H9 (cell line): Measurements from ENCODE around the gene PTGER4. TPM values are rescaled to one million over a fixed set of nuclear protein-coding genes. Genes with fewer than 3 reads are reported as not detected.

Experiments
- DNase-seq: peaks from one replicate; pipeline ENCODE4 v3.0.0-alpha.2; 2017
- H2AFZ ChIP-seq: one replicate; pipeline ENCODE4 v1.6.1; 2013; ENCODE audit warnings: mild to moderate bottlenecking, low read length, control low read depth, moderate library complexity
- H2AK5ac ChIP-seq: 2 replicates; pipeline ENCODE4 v1.6.1; 2013; ENCODE audit warnings: low read length, control low read depth, mixed read lengths; ENCODE audit not compliant: insufficient read length
- H2BK120ac ChIP-seq: one replicate; pipeline ENCODE4 v1.6.1; 2013; ENCODE audit warnings: low read depth, mild to moderate bottlenecking, low read length, control low read depth, inconsistent platforms; ENCODE audit not compliant: poor library complexity, severe bottlenecking
- H2BK12ac ChIP-seq: 2 replicates; pipeline ENCODE4 v1.6.1; 2013; ENCODE audit warnings: low read length, control low read depth, mixed read lengths, low read depth; ENCODE audit not compliant: insufficient read length
- H2BK15ac ChIP-seq: 2 replicates; pipeline ENCODE4 v1.6.1; 2013; ENCODE audit warnings: low read depth, low read length, control low read depth
- H2BK20ac ChIP-seq: one replicate; pipeline ENCODE4 v1.6.1; 2013; ENCODE audit warnings: low read depth, mild to moderate bottlenecking, low read length, control low read depth, inconsistent platforms; ENCODE audit not compliant: poor library complexity, severe bottlenecking
- H2BK5ac ChIP-seq: 2 replicates; pipeline ENCODE4 v1.6.1; 2013; ENCODE audit warnings: low read length, control low read depth, mixed read lengths; ENCODE audit not compliant: insufficient read length
- H3K14ac ChIP-seq: 2 replicates; pipeline ENCODE4 v1.6.1; 2013; ENCODE audit warnings: low read length, control low read depth; ENCODE audit not compliant: insufficient read depth
- H3K18ac ChIP-seq: 2 replicates; pipeline ENCODE4 v1.6.1; 2013; ENCODE audit warnings: low read depth, mild to moderate bottlenecking, mixed read lengths, low read length, control low read depth; ENCODE audit not compliant: insufficient read length
- H3K23ac ChIP-seq: 2 replicates; pipeline ENCODE4 v1.6.1; 2013; ENCODE audit warnings: low read length, control low read depth, mixed read lengths, low read depth; ENCODE audit not compliant: insufficient read length
- H3K23me2 ChIP-seq: 2 replicates; pipeline ENCODE4 v1.6.1; 2013; ENCODE audit warnings: low read depth, mild to moderate bottlenecking, mixed read lengths, low read length, control low read depth; ENCODE audit not compliant: insufficient read length, poor library complexity, severe bottlenecking
- H3K27ac ChIP-seq: 2 replicates; pipeline ENCODE4 v1.5.1; 2013; ENCODE audit warnings: low read length, control low read depth, mixed read lengths, low read depth; ENCODE audit not compliant: insufficient read length
- H3K27me3 ChIP-seq: 2 replicates; pipeline ENCODE4 v1.6.1; 2013; ENCODE audit warnings: low read length, control low read depth, inconsistent platforms; ENCODE audit not compliant: insufficient read depth
- H3K4ac ChIP-seq: 2 replicates; pipeline ENCODE4 v1.6.1; 2013; ENCODE audit warnings: low read depth, mild to moderate bottlenecking, control low read depth, inconsistent platforms, low read length, moderate library complexity
- H3K4me1 ChIP-seq: 2 replicates; pipeline ENCODE4 v1.6.1; 2013; ENCODE audit warnings: low read length, control low read depth, inconsistent platforms; ENCODE audit not compliant: insufficient read depth
- H3K4me2 ChIP-seq: 2 replicates; pipeline ENCODE4 v1.6.1; 2013; ENCODE audit warnings: low read length, control low read depth, mixed read lengths; ENCODE audit not compliant: insufficient read length, insufficient read depth
- H3K56ac ChIP-seq: 2 replicates; pipeline ENCODE4 v1.6.1; 2013; ENCODE audit warnings: low read depth, mild to moderate bottlenecking, mixed read lengths, low read length, control low read depth; ENCODE audit not compliant: insufficient read length
- H3K79me1 ChIP-seq: 2 replicates; pipeline ENCODE4 v1.6.1; 2013; ENCODE audit warnings: low read depth, mild to moderate bottlenecking, moderate library complexity, low read length, control low read depth, inconsistent platforms; ENCODE audit not compliant: insufficient read depth, poor library complexity, severe bottlenecking
- H3K79me2 ChIP-seq: 2 replicates; pipeline ENCODE4 v1.6.1; 2013; ENCODE audit warnings: low read length, control low read depth, inconsistent platforms; ENCODE audit not compliant: insufficient read depth
- H3K9ac ChIP-seq: 2 replicates; pipeline ENCODE4 v1.6.1; 2013; ENCODE audit warnings: low read length, control low read depth, mixed read lengths; ENCODE audit not compliant: insufficient read length; ENCODE audit errors: extremely low read depth
- H3K9me3 ChIP-seq: one replicate; pipeline ENCODE4 v1.6.1; 2013; ENCODE audit warnings: low read depth, low read length, inconsistent platforms; ENCODE audit not compliant: control insufficient read depth
- H3T11ph ChIP-seq: one replicate; pipeline ENCODE4 v1.6.1; 2013; ENCODE audit warnings: mild to moderate bottlenecking, low read length, control low read depth, inconsistent platforms
- H4K20me1 ChIP-seq: one replicate; pipeline ENCODE4 v1.6.1; 2013; ENCODE audit not compliant: control insufficient read depth, insufficient read length, insufficient read depth
- H4K5ac ChIP-seq: 2 replicates; pipeline ENCODE4 v1.6.1; 2013; ENCODE audit warnings: low read depth, mild to moderate bottlenecking, mixed read lengths, low read length, control low read depth; ENCODE audit not compliant: insufficient read length
- H4K8ac ChIP-seq: replicated peaks from 2 replicates; pipeline ENCODE4 v1.6.1; 2013; ENCODE audit warnings: low read length, control low read depth, mixed read lengths, low read depth; ENCODE audit not compliant: insufficient read length
- H4K91ac ChIP-seq: 2 replicates; pipeline ENCODE4 v1.6.1; 2013; ENCODE audit warnings: low read depth, mild to moderate bottlenecking, moderate library complexity, mixed read lengths, low read length, control low read depth; ENCODE audit not compliant: insufficient read length
- H3K27ac Mint-ChIP-seq, 3 experiments: 2 replicates in 2 of 3; 3 replicates in 1 of 3; pipeline ENCODE4 v1.8.0; 2020 to 2021; ENCODE audit warnings: mixed read lengths in 3 of 3, mild to moderate bottlenecking in 1 of 3, moderate library complexity in 1 of 3
- H3K27me3 Mint-ChIP-seq: 2 replicates; pipeline ENCODE4 v1.8.0; 2021; ENCODE audit warnings: low read depth, mild to moderate bottlenecking, moderate library complexity, mixed read lengths
- H3K36me3 Mint-ChIP-seq, 3 experiments: 2 replicates in 2 of 3; 3 replicates in 1 of 3; pipeline ENCODE4 v1.8.0; 2020 to 2021; ENCODE audit warnings: low read depth in 3 of 3, mixed read lengths in 3 of 3; ENCODE audit not compliant: insufficient read depth in 1 of 3
- H3K4me1 Mint-ChIP-seq, 2 experiments: 2 replicates each; pipeline ENCODE4 v1.8.0; 2020; ENCODE audit warnings: mixed read lengths in 2 of 2
- H3K4me3 Mint-ChIP-seq, 2 experiments: 2 replicates in 1 of 2; 3 replicates in 1 of 2; pipeline ENCODE4 v1.8.0; 2020 to 2021; ENCODE audit warnings: mild to moderate bottlenecking in 2 of 2, mixed read lengths in 2 of 2, moderate library complexity in 1 of 2
- H3K9me3 Mint-ChIP-seq, 2 experiments: 2 replicates in 1 of 2; 3 replicates in 1 of 2; pipeline ENCODE4 v1.8.0; 2020; ENCODE audit warnings: mild to moderate bottlenecking in 2 of 2, mixed read lengths in 2 of 2, moderate library complexity in 1 of 2
- CTCF ChIP-seq: fragments of 200-600 bp; sonication (generic); conservative IDR thresholded peaks from 3 replicates; pipeline ENCODE4 v1.8.0; 2021; ENCODE audit warnings: antibody characterized with exemption, mild to moderate bottlenecking
- total RNA-seq: library from RNA; stranded (reverse); gene quantifications from 2 replicates; pipeline ENCODE4 v1.2.1, GENCODE V29; 2021

The PTGER4 gene
- total RNA-seq, 1 experiment from 2014 or later = 0.35 TPM

GRCh38 chr5:40656766-40657165 lies 22.9 kb upstream of the PTGER4 start:
- Histone ChIP-seq H2BK5ac (no peak overlapping the region), H2BK20ac (no peak overlapping the region), H2BK15ac (no peak overlapping the region), H4K5ac (no peak overlapping the region), H2BK12ac (no peak overlapping the region), H3K14ac (no peak overlapping the region), H3K4ac (no peak overlapping the region), H3K27ac (no peak overlapping the region), H3K18ac (no peak overlapping the region), H3K79me1 (no peaks in the 10 kb centered on the region), H2AK5ac (no peak overlapping the region), H3K27me3 (no peaks in the 10 kb centered on the region), H3K56ac (no peak overlapping the region), H4K20me1 (no peaks in the 10 kb centered on the region), H4K8ac (no peak overlapping the region), H3K23me2 (no peaks in the 10 kb centered on the region), H3T11ph (no peak overlapping the region), H4K91ac (no peak overlapping the region), H3K23ac (no peak overlapping the region), H3K4me1 (no peaks in the 10 kb centered on the region), H3K9ac (no peak overlapping the region), H3K79me2 (no peaks in the 10 kb centered on the region), H2BK120ac (no peak overlapping the region), H3K9me3 (no peaks in the 10 kb centered on the region), H3K4me2 (no peak overlapping the region), H2AFZ (no peak overlapping the region)
- Mint-ChIP-seq H3K36me3 (no peaks in the 10 kb centered on the region), H3K9me3 (no peaks in the 10 kb centered on the region), H3K27ac (no peak overlapping the region), H3K27me3 (peaks cover 3% of the 10 kb centered on the region; the same call in 1 of the 2 replicates), H3K4me3 (no peak overlapping the region), H3K4me1 (no peaks in the 10 kb centered on the region)
- DNase-seq = no peak
- no peak for TF ChIP-seq CTCF
